ENCODE measurements around the gene PCSK5.

GRCh38 chr9:75869236-75869635 is 21.2 kb upstream of the PCSK5 start:
- TF ChIP-seq KDM5A (IDR thresholded peaks at IDR 0.05; ENCODE audit: low read length) (no peak), FOSL1 (IDR thresholded peaks at IDR 0.05; ENCODE audit: insufficient read depth, low read depth, low read length) (no peak), RFX5 (IDR thresholded peaks at IDR 0.05; ENCODE audit: borderline replicate concordance, low read depth, low read length) (no peak), JUND (IDR thresholded peaks at IDR 0.05; ENCODE audit: low read length) (no peak), CTCF (IDR thresholded peaks at IDR 0.05; ENCODE audit: control extremely low read depth in 1 of 3, insufficient read depth in 1 of 3, low read depth in 1 of 3, low read length in 3 of 3) (no peak)
